Karpas-422 (cell line): ENCODE data around the gene TCP1. TPM values are rescaled to one million over a fixed set of nuclear protein-coding genes. Genes with fewer than 3 reads are reported as not detected.

Experiments
- DNase-seq: peaks from one replicate; pipeline ENCODE4 v3.0.0-alpha.2; 2015
- H2AFZ ChIP-seq: fragments of 200-600 bp; sonication (generic); 2 replicates; pipeline ENCODE4 v1.6.1; 2014; ENCODE audit warnings: antibody characterized with exemption, low read length, mixed read lengths
- H3K27ac ChIP-seq: fragments of 200-600 bp; sonication (generic); 2 replicates; pipeline ENCODE4 v1.5.1; 2014; ENCODE audit warnings: mild to moderate bottlenecking, low read length, moderate library complexity
- H3K27me3 ChIP-seq: fragments of 200-600 bp; sonication (generic); 2 replicates; pipeline ENCODE4 v1.6.1; 2014; ENCODE audit warnings: low read length, mixed read lengths
- H3K36me3 ChIP-seq: fragments of 200-600 bp; sonication (generic); 2 replicates; pipeline ENCODE4 v1.6.1; 2014; ENCODE audit warnings: low read length, mixed read lengths; ENCODE audit not compliant: insufficient read depth
- H3K4me1 ChIP-seq: fragments of 200-600 bp; sonication (generic); 2 replicates; pipeline ENCODE4 v1.6.1; 2014; ENCODE audit warnings: mild to moderate bottlenecking, low read length, mixed read lengths
- H3K4me2 ChIP-seq: fragments of 200-600 bp; sonication (generic); 2 replicates; pipeline ENCODE4 v1.6.1; 2014; ENCODE audit warnings: low read length, low read depth, mild to moderate bottlenecking; ENCODE audit not compliant: poor library complexity, severe bottlenecking
- H3K4me3 ChIP-seq: fragments of 200-600 bp; sonication (generic); 2 replicates; pipeline ENCODE4 v1.5.1; 2014; ENCODE audit warnings: mild to moderate bottlenecking, antibody characterized with exemption, low read length, mixed read lengths
- H3K79me2 ChIP-seq: fragments of 200-600 bp; sonication (generic); 2 replicates; pipeline ENCODE4 v1.6.1; 2014; ENCODE audit warnings: mild to moderate bottlenecking, low read length, mixed read lengths
- H3K9ac ChIP-seq: fragments of 200-600 bp; sonication (generic); 2 replicates; pipeline ENCODE4 v1.6.0; 2014; ENCODE audit warnings: low read length
- H3K9me2 ChIP-seq: fragments of 200-600 bp; sonication (generic), shearing (Covaris generic); replicated peaks from 2 replicates; pipeline ENCODE4 v1.6.0; 2014; ENCODE audit warnings: mild to moderate bottlenecking, low read length, moderate library complexity; ENCODE audit not compliant: insufficient read depth
- H3K9me3 ChIP-seq: fragments of 300-700, 200-600 bp; sonication (generic); 2 replicates; pipeline ENCODE4 v1.6.1; 2014; ENCODE audit warnings: low read length, mixed read lengths
- H4K20me1 ChIP-seq: fragments of 200-600 bp; sonication (generic); 2 replicates; pipeline ENCODE4 v1.6.1; 2014; ENCODE audit warnings: mild to moderate bottlenecking, antibody characterized with exemption, low read length, low read depth; ENCODE audit not compliant: insufficient read depth
- total RNA-seq: library from RNA; depleted of rRNA; stranded (reverse); fragments of >200 nt; shearing (Covaris generic); gene quantifications from 2 replicates; pipeline ENCODE4 v1.2.3, GENCODE V29; 2014; ENCODE audit warnings: low replicate concordance; rRNA removed

Gene TCP1
- 223 and 247 TPM in 2 replicates for total RNA-seq

DNA sequence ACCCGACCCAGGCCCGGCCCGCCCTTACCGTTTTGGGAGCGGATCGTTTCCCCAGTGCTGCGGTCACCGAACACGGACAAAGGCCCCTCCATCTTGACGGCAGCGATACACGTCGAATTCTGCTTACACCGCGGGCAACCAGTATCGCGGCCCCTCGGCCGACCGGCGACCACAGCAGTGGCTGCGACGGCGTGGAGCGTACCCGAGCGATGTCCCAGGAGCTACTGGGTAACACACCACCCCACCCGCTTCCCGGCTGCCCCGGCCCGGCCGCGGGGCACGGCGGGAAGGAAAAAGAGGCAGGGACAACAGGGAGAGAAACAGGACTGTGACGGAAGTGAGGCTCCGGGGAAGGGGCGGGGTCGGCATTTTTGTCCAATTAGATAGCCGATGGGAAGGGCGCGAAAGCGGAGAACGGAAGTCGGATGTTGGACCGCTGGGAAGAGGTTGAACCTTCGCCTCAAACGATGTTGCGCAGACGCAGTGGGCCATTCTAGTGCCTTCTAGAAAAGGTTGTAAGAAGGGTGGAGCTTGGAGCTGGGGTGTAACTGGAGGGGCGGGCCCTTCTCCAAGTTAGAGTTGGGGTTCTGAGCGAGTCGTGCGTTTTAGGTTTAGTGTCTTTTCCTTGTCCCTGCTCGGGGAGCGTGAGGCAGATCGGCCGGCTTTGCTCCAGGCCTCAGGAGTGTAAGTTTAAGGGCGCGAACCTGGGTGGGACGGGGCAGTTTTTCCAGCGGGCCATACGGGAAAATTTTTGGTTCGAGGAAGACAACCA is at the start of gene TCP1:
TSS of gene TCP1 (minus strand) at position 226 of the 772 bp plus-strand sequence. CDS start at position 92, 134 bp downstream.
- Histone ChIP-seq H3K9me2 (no peaks in the 10 kb centered on the region), H3K36me3 (peaks cover 61% of the 10 kb centered on the region), H3K27ac (peak within 1 kb of the TSS; percentile 71), H3K4me3 (peak within 1 kb of the TSS; percentile 93), H2AFZ (peak within 1 kb of the TSS; percentile 56; the same call in 1 of the 2 replicates), H3K4me2 (peak within 1 kb of the TSS; percentile 93), H3K9ac (peak within 1 kb of the TSS; percentile 96), H3K79me2 (peaks cover 89% of the 10 kb centered on the region), H4K20me1 (peaks cover 30% of the 10 kb centered on the region), H3K4me1 (peaks cover 39% of the 10 kb centered on the region), H3K27me3 (no peaks in the 10 kb centered on the region), H3K9me3 (no peaks in the 10 kb centered on the region)
- peak; percentile 100 for DNase-seq

GRCh38 chr6:159838020-159838744 is 48.8 kb upstream of the TCP1 start:
- Histone ChIP-seq H3K9ac (no peak overlapping the region), H3K9me3 (no peaks in the 10 kb centered on the region), H2AFZ (no peak overlapping the region), H3K36me3 (no peaks in the 10 kb centered on the region), H3K27ac (no peak overlapping the region), H3K4me2 (no peak overlapping the region), H3K4me3 (no peak overlapping the region), H3K4me1 (no peaks in the 10 kb centered on the region), H4K20me1 (no peaks in the 10 kb centered on the region), H3K9me2 (no peaks in the 10 kb centered on the region), H3K79me2 (no peaks in the 10 kb centered on the region), H3K27me3 (no peaks in the 10 kb centered on the region)
- DNase-seq, result no peak

GRCh38 chr6:159837511-159837910 is 48.1 kb upstream of the TCP1 start:
- Histone ChIP-seq H2AFZ (no peak overlapping the region), H3K79me2 (no peaks in the 10 kb centered on the region), H3K9me3 (no peaks in the 10 kb centered on the region), H3K27me3 (no peaks in the 10 kb centered on the region), H3K4me3 (no peak overlapping the region), H3K36me3 (no peaks in the 10 kb centered on the region), H3K27ac (no peak overlapping the region), H3K4me1 (no peaks in the 10 kb centered on the region), H3K9me2 (no peaks in the 10 kb centered on the region), H3K9ac (no peak overlapping the region), H4K20me1 (no peaks in the 10 kb centered on the region), H3K4me2 (no peak overlapping the region)
- DNase-seq, result no peak

- Histone ChIP-seq H3K4me1 (no peaks in the 10 kb centered on the region), H4K20me1 (no peaks in the 10 kb centered on the region), H3K4me3 (no peak overlapping the region), H2AFZ (no peak overlapping the region), H3K27ac (no peak overlapping the region), H3K9me2 (no peaks in the 10 kb centered on the region), H3K9me3 (no peaks in the 10 kb centered on the region), H3K9ac (no peak overlapping the region), H3K36me3 (no peaks in the 10 kb centered on the region), H3K4me2 (no peak overlapping the region), H3K79me2 (no peaks in the 10 kb centered on the region), H3K27me3 (no peaks in the 10 kb centered on the region)
- DNase-seq, result no peak
Observed at GRCh38 chr6:159836718-159837490, 47.5 kb upstream of the TCP1 start.

DNA sequence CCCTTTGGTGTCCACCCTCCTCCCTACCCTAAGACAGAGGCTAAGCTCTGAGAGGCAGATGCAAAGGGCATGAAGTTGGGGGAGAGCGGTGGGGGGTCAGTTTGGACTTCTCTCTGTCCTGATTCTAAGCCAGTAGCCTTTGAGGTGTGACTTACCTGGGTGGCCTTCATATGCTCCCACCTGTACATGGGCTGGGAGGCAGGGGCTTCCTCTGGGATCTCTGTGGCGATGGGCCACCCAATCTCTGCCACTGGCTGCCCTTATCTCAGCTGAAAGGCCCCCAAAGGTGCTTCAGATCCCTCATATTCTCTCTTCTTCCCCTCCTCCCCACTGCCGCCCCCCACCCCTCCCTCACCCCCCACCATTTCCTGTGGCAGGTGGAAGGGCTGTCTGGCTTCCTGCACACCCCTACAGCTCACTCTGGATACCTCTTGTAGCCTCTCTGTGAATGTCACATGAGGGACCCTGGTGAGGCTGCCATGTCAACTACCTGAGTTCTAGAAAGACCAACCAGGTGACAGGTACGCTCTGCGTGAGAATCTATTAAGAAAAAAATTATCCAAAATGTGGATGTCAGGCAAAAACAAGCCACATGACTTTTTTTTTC is 44.7 kb upstream of the TCP1 start:
- H3K4me2 ChIP-seq, result no peak overlapping the region
- H3K9me3 ChIP-seq, result no peaks in the 10 kb centered on the region
- DNase-seq, result no peak
- peaks cover 7% of the 10 kb centered on the region for H3K4me1 ChIP-seq
- no peak overlapping the region for H3K4me3 ChIP-seq
- H3K27ac ChIP-seq, result no peak overlapping the region
- H3K9ac ChIP-seq, result no peak overlapping the region
- no peaks in the 10 kb centered on the region for H3K79me2 ChIP-seq
- H3K27me3 ChIP-seq, result no peaks in the 10 kb centered on the region
- no peak overlapping the region for H2AFZ ChIP-seq
- no peaks in the 10 kb centered on the region for H3K36me3 ChIP-seq
- no peaks in the 10 kb centered on the region for H4K20me1 ChIP-seq
- no peaks in the 10 kb centered on the region for H3K9me2 ChIP-seq

DNA sequence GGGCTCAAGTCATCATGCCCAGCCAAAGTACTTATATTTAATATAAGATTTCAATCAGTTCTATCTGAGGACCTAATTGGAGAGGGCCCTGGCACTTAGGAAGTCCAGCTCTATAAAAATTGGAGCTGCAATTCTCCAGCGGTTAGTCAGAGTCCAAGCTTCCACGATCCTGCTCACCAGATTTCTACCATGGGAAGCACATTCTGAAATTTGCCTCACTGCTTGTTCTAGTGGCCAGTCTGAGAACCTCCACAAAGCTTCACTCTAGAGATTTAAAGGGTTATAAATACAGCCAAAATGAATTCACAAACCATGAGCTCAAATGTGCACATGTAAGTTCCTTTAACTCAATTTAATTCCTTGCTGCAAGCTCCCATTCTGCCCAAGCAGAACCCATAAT is 44.2 kb upstream of the TCP1 start:
- Histone ChIP-seq H3K9me2 (no peaks in the 10 kb centered on the region), H4K20me1 (no peaks in the 10 kb centered on the region), H3K4me3 (no peak overlapping the region), H3K9ac (no peak overlapping the region), H3K4me1 (peaks cover 7% of the 10 kb centered on the region), H3K27me3 (no peaks in the 10 kb centered on the region), H3K27ac (no peak overlapping the region), H3K79me2 (no peaks in the 10 kb centered on the region), H3K9me3 (no peaks in the 10 kb centered on the region), H3K4me2 (no peak overlapping the region), H2AFZ (no peak overlapping the region), H3K36me3 (no peaks in the 10 kb centered on the region)
- DNase-seq, result no peak

DNA sequence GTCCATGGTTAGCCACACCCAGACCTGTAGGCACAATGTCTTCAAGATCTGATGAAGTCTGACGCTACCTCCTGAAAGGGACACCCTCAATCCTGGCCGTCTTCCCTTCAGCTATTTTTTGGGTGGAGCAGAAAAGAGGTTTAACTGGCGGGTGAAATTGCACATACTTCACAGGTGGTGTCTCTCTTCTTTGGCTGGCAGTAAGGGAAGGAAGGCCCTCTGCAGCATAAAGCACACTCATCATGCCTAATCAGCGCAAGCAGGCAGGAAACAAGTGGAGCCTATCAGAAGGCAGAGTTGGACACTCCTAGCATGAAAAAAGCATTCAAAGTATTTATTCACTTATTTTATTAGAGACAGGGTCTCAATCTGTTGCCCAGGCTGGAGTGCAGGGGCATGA is 43.5 kb upstream of the TCP1 start:
- H3K79me2 ChIP-seq, result no peaks in the 10 kb centered on the region
- H3K27me3 ChIP-seq, result no peaks in the 10 kb centered on the region
- H3K4me1 ChIP-seq, result peaks cover 7% of the 10 kb centered on the region
- H3K9me3 ChIP-seq, result no peaks in the 10 kb centered on the region
- no peaks in the 10 kb centered on the region for H3K9me2 ChIP-seq
- H3K36me3 ChIP-seq, result no peaks in the 10 kb centered on the region
- H3K27ac ChIP-seq, result no peak overlapping the region
- no peak overlapping the region for H3K4me3 ChIP-seq
- no peak overlapping the region for H3K4me2 ChIP-seq
- DNase-seq, result no peak
- no peaks in the 10 kb centered on the region for H4K20me1 ChIP-seq
- H3K9ac ChIP-seq, result no peak overlapping the region
- H2AFZ ChIP-seq, result no peak overlapping the region

GRCh38 chr6:159831373-159831679 is 41.9 kb upstream of the TCP1 start:
- H4K20me1 ChIP-seq, result no peaks in the 10 kb centered on the region
- DNase-seq, result no peak
- no peak overlapping the region for H3K4me2 ChIP-seq
- no peaks in the 10 kb centered on the region for H3K9me3 ChIP-seq
- H2AFZ ChIP-seq, result no peak overlapping the region
- no peak overlapping the region for H3K9ac ChIP-seq
- H3K4me3 ChIP-seq, result no peak overlapping the region
- H3K79me2 ChIP-seq, result no peaks in the 10 kb centered on the region
- no peaks in the 10 kb centered on the region for H3K36me3 ChIP-seq
- H3K9me2 ChIP-seq, result no peaks in the 10 kb centered on the region
- no peaks in the 10 kb centered on the region for H3K27me3 ChIP-seq
- H3K4me1 ChIP-seq, result peaks cover 7% of the 10 kb centered on the region
- no peak overlapping the region for H3K27ac ChIP-seq
